Natural killer cell (primary cell): ENCODE results near the gene ITGA3. TPM values are rescaled to one million over a fixed set of nuclear protein-coding genes. Genes with fewer than 3 reads are reported as not detected.

Experiments
- ATAC-seq, 3 donors: fragments of 150-1000 bp in 2 of 3; fragments of 200-7000 bp in 1 of 3; cut with Tn5 transposase; 1 replicate in 1 of 3; 2 replicates in 2 of 3; pipeline ENCODE4 v1.10.0; 2021; ENCODE audit warnings: mild to moderate bottlenecking in 2 of 3, moderate library complexity in 2 of 3
- DNase-seq, 2 donors: peaks; one replicate each; pipeline versions ENCODE4 v3.0.0 to v3.0.0-alpha.2; 2013 to 2021; ENCODE audit warnings: mixed read lengths in 1 of 2
- H3K27ac ChIP-seq: one replicate; pipeline ENCODE4 v1.5.1; 2013; ENCODE audit warnings: mild to moderate bottlenecking, low read length
- H3K27me3 ChIP-seq: one replicate; pipeline ENCODE4 v1.6.1; 2013; ENCODE audit warnings: low read length; ENCODE audit not compliant: control insufficient read depth, insufficient read depth
- H3K36me3 ChIP-seq: one replicate; pipeline ENCODE4 v1.6.1; 2013; ENCODE audit warnings: low read length; ENCODE audit not compliant: control insufficient read depth, insufficient read depth
- H3K4me1 ChIP-seq: one replicate; pipeline ENCODE4 v1.6.1; 2013; ENCODE audit warnings: low read length; ENCODE audit not compliant: control insufficient read depth, insufficient read depth
- H3K4me3 ChIP-seq: one replicate; pipeline ENCODE4 v1.5.1; 2013; ENCODE audit warnings: low read length
- H3K9me3 ChIP-seq: one replicate; pipeline ENCODE4 v1.6.1; 2013; ENCODE audit warnings: low read length; ENCODE audit not compliant: control insufficient read depth, insufficient read depth
- H3K27ac Mint-ChIP-seq, 2 donors: one replicate each; pipeline ENCODE4 v1.8.0; 2022; ENCODE audit warnings: mild to moderate bottlenecking in 2 of 2, mixed read lengths in 2 of 2, moderate library complexity in 1 of 2
- H3K27me3 Mint-ChIP-seq, 2 donors: one replicate each; pipeline ENCODE4 v1.8.0; 2022; ENCODE audit warnings: low read depth in 2 of 2, mixed read lengths in 2 of 2
- H3K36me3 Mint-ChIP-seq: one replicate; pipeline ENCODE4 v1.8.0; 2022; ENCODE audit warnings: mixed read lengths
- H3K4me1 Mint-ChIP-seq, 2 donors: one replicate each; pipeline ENCODE4 v1.8.0; 2022; ENCODE audit warnings: mixed read lengths in 2 of 2
- H3K4me3 Mint-ChIP-seq: one replicate; pipeline ENCODE4 v1.8.0; 2022; ENCODE audit warnings: mild to moderate bottlenecking, moderate library complexity, mixed read lengths
- H3K9me3 Mint-ChIP-seq, 2 donors: one replicate each; pipeline ENCODE4 v1.8.0; 2022; ENCODE audit warnings: mixed read lengths in 2 of 2
- WGBS: methylation state at CpG from one replicate; pipeline ENCODE4 v1.1.7; 2013; ENCODE audit warnings: missing lambda C conversion rate; ENCODE audit not compliant: insufficient coverage; 5-methylcytosine and 5-hydroxymethylcytosine counted together
- intact Hi-C: fragments of 100-400 bp; cut with micrococcal nuclease; formaldehyde crosslinking; loops from one replicate; pipeline ENCODE4 v1.14.2; 2022
- total RNA-seq, 4 donors: library from RNA; stranded (reverse); fragments of 120-200 nt in 1 of 4; gene quantifications; one replicate each; pipeline versions ENCODE4 v1.2.3 to v1.2.4, GENCODE V29; 2013 to 2022
- TF ChIP-seq, protein P1 (sequence below): fragments of 200-600 bp; IDR thresholded peaks from one replicate; pipeline ENCODE4 v1.8.0; 2022; ENCODE audit warnings: antibody characterized with exemption

ITGA3 gene
- total RNA-seq, 3 donors from 2014 or later (not counting 1 experiment from before 2014, with no cell fraction given), result 0.47 to 2.8 (median 1.4) TPM

DNA sequence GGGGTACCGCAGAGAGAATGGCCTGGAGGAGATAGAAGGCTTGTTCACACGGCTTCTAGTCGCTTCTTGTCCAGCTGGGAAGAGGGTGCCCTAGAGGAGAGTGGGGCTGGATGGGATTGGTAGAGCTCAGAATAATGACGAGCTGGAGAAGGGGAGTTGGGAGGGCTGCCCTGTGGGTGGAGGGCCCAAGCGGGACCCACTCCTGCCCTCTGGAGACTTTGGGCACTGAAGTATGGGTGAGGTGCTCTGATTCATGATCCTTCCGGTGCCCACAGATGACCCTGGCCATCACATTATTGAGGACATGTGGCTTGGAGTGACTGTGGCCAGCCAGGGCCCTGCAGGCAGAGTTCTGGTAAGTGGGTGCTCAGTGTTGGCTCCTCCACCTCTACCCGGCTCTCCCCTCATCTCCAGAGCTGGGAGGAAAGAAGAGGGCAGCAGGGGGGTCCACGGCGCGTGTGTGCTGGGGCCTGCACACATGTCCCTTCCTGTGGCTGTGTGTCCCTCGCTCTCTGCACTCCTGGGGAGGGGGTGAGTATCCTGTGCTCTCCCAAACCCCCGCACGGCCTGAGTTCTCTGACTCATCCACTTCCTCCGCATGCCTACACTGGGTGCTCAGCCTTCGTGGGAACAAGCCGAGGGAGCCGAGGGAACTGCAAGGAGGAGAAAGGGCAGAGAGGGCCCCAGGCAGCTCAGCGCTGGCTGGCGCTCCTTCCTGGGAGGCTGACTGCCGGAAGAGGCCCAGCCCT, 8.5 kb downstream of the ITGA3 start:
- no peak for ATAC-seq
- H3K4me1 Mint-ChIP-seq, result no peaks in the 10 kb centered on the region
- Histone ChIP-seq H3K9me3 (no peaks in the 10 kb centered on the region), H3K4me1 (no peaks in the 10 kb centered on the region), H3K27me3 (no peaks in the 10 kb centered on the region), H3K36me3 (no peaks in the 10 kb centered on the region), H3K27ac (no peak overlapping the region), H3K4me3 (no peak overlapping the region)
- no peak overlapping the region for H3K4me3 Mint-ChIP-seq
- no peak overlapping the region for H3K27ac Mint-ChIP-seq
- peaks cover 8 to 15% of the 10 kb centered on the region in 2 donors for H3K27me3 Mint-ChIP-seq
- no peaks in the 10 kb centered on the region for H3K36me3 Mint-ChIP-seq
- H3K9me3 Mint-ChIP-seq, result no peaks in the 10 kb centered on the region
- DNase-seq, result no peak
- TF ChIP-seq, protein P1, sequence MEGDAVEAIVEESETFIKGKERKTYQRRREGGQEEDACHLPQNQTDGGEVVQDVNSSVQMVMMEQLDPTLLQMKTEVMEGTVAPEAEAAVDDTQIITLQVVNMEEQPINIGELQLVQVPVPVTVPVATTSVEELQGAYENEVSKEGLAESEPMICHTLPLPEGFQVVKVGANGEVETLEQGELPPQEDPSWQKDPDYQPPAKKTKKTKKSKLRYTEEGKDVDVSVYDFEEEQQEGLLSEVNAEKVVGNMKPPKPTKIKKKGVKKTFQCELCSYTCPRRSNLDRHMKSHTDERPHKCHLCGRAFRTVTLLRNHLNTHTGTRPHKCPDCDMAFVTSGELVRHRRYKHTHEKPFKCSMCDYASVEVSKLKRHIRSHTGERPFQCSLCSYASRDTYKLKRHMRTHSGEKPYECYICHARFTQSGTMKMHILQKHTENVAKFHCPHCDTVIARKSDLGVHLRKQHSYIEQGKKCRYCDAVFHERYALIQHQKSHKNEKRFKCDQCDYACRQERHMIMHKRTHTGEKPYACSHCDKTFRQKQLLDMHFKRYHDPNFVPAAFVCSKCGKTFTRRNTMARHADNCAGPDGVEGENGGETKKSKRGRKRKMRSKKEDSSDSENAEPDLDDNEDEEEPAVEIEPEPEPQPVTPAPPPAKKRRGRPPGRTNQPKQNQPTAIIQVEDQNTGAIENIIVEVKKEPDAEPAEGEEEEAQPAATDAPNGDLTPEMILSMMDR, result no peak
- WGBS, result 71% methylated on average over 19 of the region's 20 CpGs
- intact Hi-C loops, result no loop called here

DNA sequence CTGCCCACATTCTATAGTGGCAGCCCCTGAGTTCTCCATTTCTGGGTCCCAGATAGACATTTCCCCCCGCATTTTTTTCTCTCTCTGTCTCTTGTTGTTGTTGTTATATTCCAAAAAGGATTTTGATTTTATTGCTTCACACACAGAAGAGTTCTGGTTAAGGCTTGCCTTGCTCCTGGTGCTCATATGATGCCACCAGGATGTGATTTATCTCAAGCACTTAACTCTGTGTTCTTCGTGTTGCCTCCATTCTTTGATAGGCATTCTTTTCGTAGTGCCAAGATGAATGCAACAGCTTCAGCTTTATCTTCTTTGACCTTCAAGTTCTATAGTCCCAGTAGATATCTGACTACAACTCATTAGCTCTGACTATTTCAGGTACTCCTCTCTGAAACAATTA, 9.1 kb downstream of the ITGA3 start:
- Mint-ChIP-seq H3K9me3 (no peaks in the 10 kb centered on the region), H3K4me1 (no peaks in the 10 kb centered on the region), H3K36me3 (no peaks in the 10 kb centered on the region), H3K27me3 (peaks cover 4 to 11% of the 10 kb centered on the region in 2 donors), H3K4me3 (no peak overlapping the region), H3K27ac (no peak overlapping the region)
- Histone ChIP-seq H3K27me3 (no peaks in the 10 kb centered on the region), H3K27ac (no peak overlapping the region), H3K9me3 (no peaks in the 10 kb centered on the region), H3K4me3 (no peak overlapping the region), H3K36me3 (no peaks in the 10 kb centered on the region), H3K4me1 (no peaks in the 10 kb centered on the region)
- ATAC-seq (no peak), DNase-seq (no peak)
- TF ChIP-seq, protein P1, result no peak
- WGBS, result 80% methylated on average over 2 of the region's 3 CpGs
- intact Hi-C loops, result no loop called here

DNA sequence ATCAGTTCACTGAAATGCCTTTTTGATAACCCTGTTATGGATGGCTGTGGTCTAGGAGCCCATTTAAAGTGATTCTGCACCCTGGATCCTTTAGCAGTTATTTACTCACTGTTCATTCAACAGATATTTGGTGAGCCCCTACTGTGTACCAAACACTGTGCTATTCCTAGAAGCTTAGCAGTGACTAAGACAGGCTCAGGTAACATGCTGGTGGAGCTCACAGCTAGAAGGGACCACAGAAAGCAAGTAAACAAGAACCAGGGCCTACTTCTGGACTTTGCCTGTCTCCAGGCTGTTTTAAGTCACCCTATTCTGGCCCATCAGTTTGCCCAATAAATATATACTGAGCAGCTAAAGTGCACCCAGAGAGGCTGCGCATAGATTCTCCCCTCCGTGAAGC, 11.1 kb downstream of the ITGA3 start:
- H3K27me3 Mint-ChIP-seq, result peaks cover 4 to 11% of the 10 kb centered on the region in 2 donors
- H3K9me3 ChIP-seq, result no peaks in the 10 kb centered on the region
- H3K27ac Mint-ChIP-seq, result no peak overlapping the region
- no peak overlapping the region for H3K4me3 ChIP-seq
- ATAC-seq (no peak), DNase-seq (no peak)
- TF ChIP-seq, protein P1, result no peak
- H3K4me3 Mint-ChIP-seq, result no peak overlapping the region
- H3K36me3 Mint-ChIP-seq, result no peaks in the 10 kb centered on the region
- H3K27me3 ChIP-seq, result no peaks in the 10 kb centered on the region
- H3K4me1 ChIP-seq, result no peaks in the 10 kb centered on the region
- H3K9me3 Mint-ChIP-seq, result no peaks in the 10 kb centered on the region
- WGBS, result 95% methylated on average over 2 of the region's 2 CpGs
- no peak overlapping the region for H3K27ac ChIP-seq
- no peaks in the 10 kb centered on the region for H3K36me3 ChIP-seq
- no peaks in the 10 kb centered on the region for H3K4me1 Mint-ChIP-seq
- intact Hi-C loops, result no loop called here

DNA sequence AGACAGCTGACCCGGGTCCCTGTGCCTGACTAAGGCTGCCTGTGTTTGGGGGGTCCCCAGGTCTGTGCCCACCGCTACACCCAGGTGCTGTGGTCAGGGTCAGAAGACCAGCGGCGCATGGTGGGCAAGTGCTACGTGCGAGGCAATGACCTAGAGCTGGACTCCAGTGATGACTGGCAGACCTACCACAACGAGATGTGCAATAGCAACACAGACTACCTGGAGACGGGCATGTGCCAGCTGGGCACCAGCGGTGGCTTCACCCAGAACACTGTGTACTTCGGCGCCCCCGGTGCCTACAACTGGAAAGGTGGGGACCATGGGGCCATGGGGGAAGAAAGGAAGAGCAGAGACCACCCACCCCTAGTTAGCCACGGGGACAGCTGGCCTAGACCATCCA, 12.1 kb downstream of the ITGA3 start:
- TF ChIP-seq, protein P1, result no peak
- Histone ChIP-seq H3K4me1 (no peaks in the 10 kb centered on the region), H3K27ac (no peak overlapping the region), H3K36me3 (no peaks in the 10 kb centered on the region), H3K4me3 (no peak overlapping the region), H3K9me3 (no peaks in the 10 kb centered on the region), H3K27me3 (no peaks in the 10 kb centered on the region)
- peaks cover 4 to 11% of the 10 kb centered on the region in 2 donors for H3K27me3 Mint-ChIP-seq
- intact Hi-C loops, result no loop called here
- H3K4me3 Mint-ChIP-seq, result no peak overlapping the region
- no peak for ATAC-seq
- H3K4me1 Mint-ChIP-seq, result no peaks in the 10 kb centered on the region
- DNase-seq, result no peak
- no peak overlapping the region for H3K27ac Mint-ChIP-seq
- whole genome bisulfite sequencing, result 94% methylated on average over 13 of the region's 13 CpGs
- no peaks in the 10 kb centered on the region for H3K9me3 Mint-ChIP-seq
- no peaks in the 10 kb centered on the region for H3K36me3 Mint-ChIP-seq
